ENCODE results near the gene DHCR24.

Gene DHCR24

GRCh38 chr1:54842963-54843362 is 44.0 kb downstream of the DHCR24 start:
- no peak for DNase-seq

- no peak for DNase-seq
These were observed 44.6 kb downstream of the DHCR24 start for GRCh38 chr1:54842206-54842915.

GRCh38 chr1:54839824-54840223 is 47.2 kb downstream of the DHCR24 start:
- no peak for DNase-seq

- no peak for DNase-seq
These were observed 48.3 kb downstream of the DHCR24 start for GRCh38 chr1:54838565-54839180.

- DNase-seq = no peak
These were observed 49.8 kb downstream of the DHCR24 start for GRCh38 chr1:54837002-54837853.

- no peak for DNase-seq
These were observed 50.4 kb downstream of the DHCR24 start for GRCh38 chr1:54836594-54836993.

- no peak for DNase-seq
These were observed 51.0 kb downstream of the DHCR24 start for GRCh38 chr1:54835970-54836369.

- DNase-seq = no peak
These were observed 51.7 kb downstream of the DHCR24 start for GRCh38 chr1:54835131-54835898.

GRCh38 chr1:54834007-54834541 is 52.9 kb downstream of the DHCR24 start:
- DNase-seq = no peak

GRCh38 chr1:54833121-54833520 is 53.9 kb downstream of the DHCR24 start:
- DNase-seq = no peak

- DNase-seq = no peak
These were observed 60.7 kb downstream of the DHCR24 start for GRCh38 chr1:54826226-54826816.

- DNase-seq = no peak
These were observed 61.3 kb downstream of the DHCR24 start for GRCh38 chr1:54825696-54826095.

GRCh38 chr1:54823670-54824069 is 63.3 kb downstream of the DHCR24 start:
- no peak for DNase-seq

GRCh38 chr1:54819733-54820132 is 67.3 kb downstream of the DHCR24 start:
- no peak for DNase-seq

GRCh38 chr1:54819195-54819536 is 67.8 kb downstream of the DHCR24 start:
- no peak for DNase-seq

- DNase-seq = no peak
These were observed 68.4 kb downstream of the DHCR24 start for GRCh38 chr1:54818461-54819194.

GRCh38 chr1:54816951-54817350 is 70.0 kb downstream of the DHCR24 start:
- no peak for DNase-seq

GRCh38 chr1:54816130-54816529 is 70.9 kb downstream of the DHCR24 start:
- no peak for DNase-seq

GRCh38 chr1:54815086-54815876 is 71.7 kb downstream of the DHCR24 start:
- no peak for DNase-seq

GRCh38 chr1:54814571-54814970 is 72.4 kb downstream of the DHCR24 start:
- DNase-seq = no peak

- no peak for DNase-seq
These were observed 72.9 kb downstream of the DHCR24 start for GRCh38 chr1:54814126-54814498.

Measured in activated CD4-positive, CD25-positive, alpha-beta regulatory T cell (primary cell).